Gastroesophageal sphincter (tissue), 3 donors: Measurements from ENCODE around the gene TSHZ2.

Experiments
- POLR2A ChIP-seq, 2 donors: fragments of 450-650 bp; IDR thresholded peaks; one replicate each; pipeline ENCODE4 v1.6.1; 2017; ENCODE audit warnings: antibody characterized with exemption in 2 of 2, mild to moderate bottlenecking in 2 of 2, moderate library complexity in 1 of 2
- POLR2AphosphoS5 ChIP-seq: sonication (generic); formaldehyde crosslinking; IDR thresholded peaks from one replicate; pipeline ENCODE4 v1.6.1; 2017; ENCODE audit warnings: antibody characterized with exemption
- TF ChIP-seq, protein P1 (sequence below), 4 experiments: fragments of 200-600 bp in 2 of 4; fragments of 450-650 bp in 2 of 4; sonication (generic) in 1 of 4; IDR thresholded peaks; one replicate each; pipeline ENCODE4 v1.5.1; 2017 to 2019; ENCODE audit warnings: antibody characterized with exemption in 4 of 4, mild to moderate bottlenecking in 2 of 4, moderate library complexity in 2 of 4

DNA sequence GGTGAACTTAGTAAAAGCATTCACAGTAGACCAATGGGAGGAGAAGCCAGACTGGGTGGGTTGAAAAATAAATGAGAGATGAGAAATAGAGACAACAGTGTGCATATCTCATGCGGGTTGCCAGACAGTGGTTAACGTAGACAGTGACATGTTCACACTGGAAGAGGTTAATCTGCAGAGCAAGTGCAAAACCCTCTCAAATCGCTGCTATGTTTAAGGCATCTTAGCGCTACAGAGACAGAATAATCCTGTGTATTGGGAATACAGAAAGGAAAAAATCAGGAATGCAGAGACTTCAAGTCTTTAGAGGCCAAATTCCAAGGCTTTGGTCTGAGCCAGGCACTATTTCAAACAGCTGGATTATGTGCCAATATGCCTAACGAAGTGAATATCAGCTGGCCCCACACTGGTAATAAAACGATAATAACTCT lies 107.1 kb downstream of the TSHZ2 start:
- TF ChIP-seq, protein P1, sequence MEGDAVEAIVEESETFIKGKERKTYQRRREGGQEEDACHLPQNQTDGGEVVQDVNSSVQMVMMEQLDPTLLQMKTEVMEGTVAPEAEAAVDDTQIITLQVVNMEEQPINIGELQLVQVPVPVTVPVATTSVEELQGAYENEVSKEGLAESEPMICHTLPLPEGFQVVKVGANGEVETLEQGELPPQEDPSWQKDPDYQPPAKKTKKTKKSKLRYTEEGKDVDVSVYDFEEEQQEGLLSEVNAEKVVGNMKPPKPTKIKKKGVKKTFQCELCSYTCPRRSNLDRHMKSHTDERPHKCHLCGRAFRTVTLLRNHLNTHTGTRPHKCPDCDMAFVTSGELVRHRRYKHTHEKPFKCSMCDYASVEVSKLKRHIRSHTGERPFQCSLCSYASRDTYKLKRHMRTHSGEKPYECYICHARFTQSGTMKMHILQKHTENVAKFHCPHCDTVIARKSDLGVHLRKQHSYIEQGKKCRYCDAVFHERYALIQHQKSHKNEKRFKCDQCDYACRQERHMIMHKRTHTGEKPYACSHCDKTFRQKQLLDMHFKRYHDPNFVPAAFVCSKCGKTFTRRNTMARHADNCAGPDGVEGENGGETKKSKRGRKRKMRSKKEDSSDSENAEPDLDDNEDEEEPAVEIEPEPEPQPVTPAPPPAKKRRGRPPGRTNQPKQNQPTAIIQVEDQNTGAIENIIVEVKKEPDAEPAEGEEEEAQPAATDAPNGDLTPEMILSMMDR (IDR thresholded peaks at IDR 0.05): no peak
- TF ChIP-seq POLR2A (IDR thresholded peaks at IDR 0.05): no peak
- TF ChIP-seq POLR2AphosphoS5: no peak
